Smooth muscle cell (in vitro differentiated cells): ENCODE results near the gene SLC17A5. TPM values are rescaled to one million over a fixed set of nuclear protein-coding genes. Genes with fewer than 3 reads are reported as not detected.
A peak's percentile ranks its signal among the peaks of the same experiment; 100 is the strongest.
"Not testable (repeated sequence)": the region's sequence is repeated elsewhere in the genome, so short reads cannot be mapped to it uniquely, and the experiment has no call there.

Experiments
- DNase-seq: peaks from one replicate; lab custom pipeline; 2025; ENCODE audit not compliant: unreplicated experiment; lab: John Stamatoyannopoulos, UW
- H2AFZ ChIP-seq: fragments of 200-600 bp; sonication (generic); 2 replicates; pipeline ENCODE4 v1.6.0; 2016; ENCODE audit warnings: antibody characterized with exemption, low read depth, mild to moderate bottlenecking
- H3F3A ChIP-seq: fragments of 200-600 bp; sonication (generic); 2 replicates; pipeline ENCODE4 v1.6.0; 2017; ENCODE audit warnings: antibody characterized with exemption, low read depth
- H3K27ac ChIP-seq: fragments of 200-600 bp; sonication (generic); 2 replicates; pipeline ENCODE4 v1.5.1; 2016; ENCODE audit warnings: low read depth, mild to moderate bottlenecking
- H3K27me3 ChIP-seq: fragments of 200-600 bp; sonication (generic); 2 replicates; pipeline ENCODE4 v1.6.1; 2016; ENCODE audit warnings: low read depth, mild to moderate bottlenecking
- H3K36me3 ChIP-seq: fragments of 200-600 bp; sonication (generic); 2 replicates; pipeline ENCODE4 v1.5.1; 2016; ENCODE audit warnings: low read depth
- H3K4me1 ChIP-seq: fragments of 200-600 bp; sonication (generic); 2 replicates; pipeline ENCODE4 v1.5.1; 2016; ENCODE audit warnings: low read depth
- H3K4me2 ChIP-seq: fragments of 200-600 bp; sonication (generic); 2 replicates; pipeline ENCODE4 v1.6.0; 2016; ENCODE audit warnings: mild to moderate bottlenecking
- H3K4me3 ChIP-seq: fragments of 200-600 bp; sonication (generic); 2 replicates; pipeline ENCODE4 v1.5.1; 2016; ENCODE audit warnings: mild to moderate bottlenecking
- H3K79me2 ChIP-seq: fragments of 200-600 bp; sonication (generic); 2 replicates; pipeline ENCODE4 v1.6.0; 2016; ENCODE audit warnings: low read depth, mild to moderate bottlenecking
- H3K9ac ChIP-seq: fragments of 200-600 bp; sonication (generic); 2 replicates; pipeline ENCODE4 v1.6.0; 2016; ENCODE audit warnings: low read depth
- H3K9me3 ChIP-seq: fragments of 200-600 bp; sonication (generic); replicated peaks from 2 replicates; pipeline ENCODE4 v1.5.1; 2016; ENCODE audit warnings: low read depth
- H4K20me1 ChIP-seq: fragments of 200-600 bp; sonication (generic); 2 replicates; pipeline ENCODE4 v1.6.0; 2016; ENCODE audit warnings: low read depth
- CTCF ChIP-seq: fragments of 200-600 bp; sonication (generic); IDR thresholded peaks from 2 replicates; pipeline ENCODE4 v1.5.1; 2017; ENCODE audit warnings: borderline replicate concordance, mild to moderate bottlenecking, antibody characterized with exemption; ENCODE audit not compliant: insufficient read depth, poor library complexity, severe bottlenecking
- WGBS: methylation state at CpG from one replicate; pipeline ENCODE4 v1.1.7; 2016; ENCODE audit warnings: low lambda C conversion rate; 5-methylcytosine and 5-hydroxymethylcytosine counted together
- polyA plus RNA-seq: library from polyadenylated mRNA; unstranded; fragments of >200 nt; fragmentation: Nextera tagmentation; extraction: Ambion mirVana; gene quantifications from 2 replicates; pipeline ENCODE4 v1.2.1, GENCODE V29; 2016
- total RNA-seq: library from RNA; depleted of rRNA; stranded (reverse); fragments of >200 nt; gene quantifications from 2 replicates; pipeline ENCODE4 v1.2.3, GENCODE V29; 2014

The SLC17A5 gene
- total and polyA plus RNA-seq, 2 experiments from 2014 or later = 36.4 to 39.9 TPM

- Histone ChIP-seq H2AFZ (no peak overlapping the region), H4K20me1 (no peaks in the 10 kb centered on the region), H3K79me2 (no peaks in the 10 kb centered on the region), H3K36me3 (no peaks in the 10 kb centered on the region), H3K4me1 (no peaks in the 10 kb centered on the region), H3K4me2 (no peak overlapping the region), H3F3A (no peaks in the 10 kb centered on the region), H3K27me3 (no peaks in the 10 kb centered on the region), H3K4me3 (no peak overlapping the region), H3K9ac (no peak overlapping the region), H3K27ac (no peak overlapping the region), H3K9me3 (no peaks in the 10 kb centered on the region)
- DNase-seq = no peak
- TF ChIP-seq CTCF = no peak
- WGBS = 77% methylated on average over 5 of the region's 5 CpGs
Measured at GRCh38 chr6:73680289-73680918, 26.6 kb upstream of the SLC17A5 start.

GRCh38 chr6:73679846-73680245 lies 26.1 kb upstream of the SLC17A5 start:
- H3K9me3 ChIP-seq, DNase-seq, H3K79me2 ChIP-seq, H3K4me3 ChIP-seq, H3K4me1 ChIP-seq, H3F3A ChIP-seq, H3K9ac ChIP-seq, H2AFZ ChIP-seq, H3K27me3 ChIP-seq, H3K27ac ChIP-seq, H4K20me1 ChIP-seq, H3K36me3 ChIP-seq, H3K4me2 ChIP-seq: not testable (repeated sequence)
- WGBS = 91% methylated on average over 5 of the region's 5 CpGs

GRCh38 chr6:73679009-73679408 lies 25.2 kb upstream of the SLC17A5 start:
- Histone ChIP-seq H3K4me3 (no peak overlapping the region), H3K4me1 (no peaks in the 10 kb centered on the region), H3K9ac (no peak overlapping the region), H3K27me3 (no peaks in the 10 kb centered on the region), H4K20me1 (no peaks in the 10 kb centered on the region), H3K79me2 (no peaks in the 10 kb centered on the region), H3K9me3 (no peaks in the 10 kb centered on the region), H2AFZ (no peak overlapping the region), H3K27ac (no peak overlapping the region), H3K36me3 (no peaks in the 10 kb centered on the region), H3K4me2 (no peak overlapping the region), H3F3A (no peaks in the 10 kb centered on the region)
- 89% methylated on average over 3 of the region's 3 CpGs for WGBS
- no peak for TF ChIP-seq CTCF
- no peak for DNase-seq

- H3K36me3 ChIP-seq = no peaks in the 10 kb centered on the region
- DNase-seq = peak; percentile 46
- H4K20me1 ChIP-seq = no peaks in the 10 kb centered on the region
- H3K9me3 ChIP-seq = no peaks in the 10 kb centered on the region
- H3K4me1 ChIP-seq = no peaks in the 10 kb centered on the region
- no peak overlapping the region for H2AFZ ChIP-seq
- H3K27me3 ChIP-seq = no peaks in the 10 kb centered on the region
- no peak overlapping the region for H3K9ac ChIP-seq
- no peaks in the 10 kb centered on the region for H3K79me2 ChIP-seq
- WGBS = 40% methylated on average over 4 of the region's 4 CpGs
- H3K4me3 ChIP-seq = no peak overlapping the region
- no peak overlapping the region for H3K4me2 ChIP-seq
- H3F3A ChIP-seq = no peaks in the 10 kb centered on the region
- peak; percentile 91 for TF ChIP-seq CTCF
- no peak overlapping the region for H3K27ac ChIP-seq
Measured at GRCh38 chr6:73675466-73676098, 21.8 kb upstream of the SLC17A5 start.
